SK-N-SH (cell line): ENCODE data around the gene CMTM8. TPM values are rescaled to one million over a fixed set of nuclear protein-coding genes. Genes with fewer than 3 reads are reported as not detected.

Experiments
- CTCF ChIA-PET: fragments of 300-600, 350-600 bp; formaldehyde crosslinking; extraction: SDS; loops from one replicate; lab custom pipeline; 2021; lab: Yijun Ruan, JAX
- POLR2A ChIA-PET: fragments of 350-600 bp; sonication (Branson Sonifier 250); formaldehyde crosslinking; extraction: SDS; loops from one replicate; lab custom pipeline; 2020; ENCODE audit warnings: antibody characterized with exemption, inconsistent platforms; lab: Yijun Ruan, JAX
- DNase-seq: peaks from one replicate; pipeline ENCODE4 v3.0.0; 2012
- H2AFZ ChIP-seq: fragments of 200-600 bp; sonication (generic); 2 replicates; pipeline ENCODE4 v1.8.1; 2016; ENCODE audit warnings: antibody characterized with exemption, mild to moderate bottlenecking, low read depth
- H3F3A ChIP-seq: fragments of 200-600 bp; sonication (generic); replicated peaks from 2 replicates; pipeline ENCODE3; 2016; ENCODE audit warnings: antibody characterized with exemption, mild to moderate bottlenecking; ENCODE audit not compliant: insufficient read depth
- H3K27ac ChIP-seq, 2 experiments: fragments of 200-500 bp in 1 of 2; fragments of 200-600 bp in 1 of 2; sonication (Bioruptor generic) in 1 of 2; sonication (generic), shearing (Covaris generic) in 1 of 2; 2 replicates each; pipeline versions ENCODE4 v1.5.1 to v1.6.1; 2014 to 2016; ENCODE audit warnings: low read depth in 2 of 2, inconsistent platforms in 1 of 2, low read length in 1 of 2, mild to moderate bottlenecking in 1 of 2, mixed read lengths in 1 of 2
- H3K27me3 ChIP-seq: fragments of 200-600 bp; sonication (generic), shearing (Covaris generic); 2 replicates; pipeline ENCODE4 v1.6.1; 2016; ENCODE audit warnings: mixed run types; ENCODE audit not compliant: insufficient read depth
- H3K36me3 ChIP-seq, 2 experiments: fragments of 200-500 bp in 1 of 2; fragments of 200-600 bp in 1 of 2; sonication (Bioruptor generic) in 1 of 2; sonication (generic) in 1 of 2; replicated peaks in 1 of 2; 2 replicates each; pipeline versions ENCODE3 to v1.5.1; 2014 to 2016; ENCODE audit warnings: low read length in 1 of 2, mild to moderate bottlenecking in 1 of 2; ENCODE audit not compliant: insufficient read depth in 2 of 2, control insufficient read depth in 1 of 2
- H3K4me1 ChIP-seq, 2 experiments: fragments of 200-500 bp in 1 of 2; fragments of 200-600 bp in 1 of 2; sonication (Bioruptor generic) in 1 of 2; sonication (generic), shearing (Covaris generic) in 1 of 2; 2 replicates each; pipeline versions ENCODE4 v1.5.1 to v1.6.1; 2014 to 2016; ENCODE audit warnings: low read depth in 1 of 2, low read length in 1 of 2, mixed run types in 1 of 2; ENCODE audit not compliant: insufficient read depth in 2 of 2, control insufficient read depth in 1 of 2
- H3K4me2 ChIP-seq: fragments of 200-600 bp; sonication (generic), shearing (Covaris generic); 2 replicates; pipeline ENCODE4 v1.6.1; 2017; ENCODE audit warnings: mixed run types
- H3K4me3 ChIP-seq, 2 experiments: fragments of 200-500 bp in 1 of 2; fragments of 200-600 bp in 1 of 2; sonication (Bioruptor generic) in 1 of 2; sonication (generic), shearing (Covaris generic) in 1 of 2; 2 replicates each; pipeline versions ENCODE4 v1.5.1 to v1.8.1; 2014 to 2016; ENCODE audit warnings: low read depth in 2 of 2, inconsistent platforms in 1 of 2, low read length in 1 of 2, mild to moderate bottlenecking in 1 of 2, mixed read lengths in 1 of 2, moderate library complexity in 1 of 2
- H3K79me2 ChIP-seq: fragments of 200-600 bp; sonication (generic); 2 replicates; pipeline ENCODE4 v1.8.1; 2017; ENCODE audit warnings: mild to moderate bottlenecking; ENCODE audit not compliant: insufficient read depth
- H3K9ac ChIP-seq: fragments of 200-600 bp; sonication (generic); 2 replicates; pipeline ENCODE4 v1.6.1; 2017; ENCODE audit warnings: mixed run types
- H3K9me2 ChIP-seq: fragments of 200-600 bp; sonication (generic); 2 replicates; pipeline ENCODE4 v1.6.1; 2017; ENCODE audit warnings: mixed run types
- H3K9me3 ChIP-seq: fragments of 200-600 bp; sonication (generic); 2 replicates; pipeline ENCODE4 v1.6.1; 2017; ENCODE audit warnings: mixed run types, mild to moderate bottlenecking, moderate library complexity
- H4K20me1 ChIP-seq: fragments of 200-600 bp; sonication (generic); 2 replicates; pipeline ENCODE4 v1.6.1; 2017; ENCODE audit warnings: mild to moderate bottlenecking, mixed run types; ENCODE audit not compliant: insufficient read depth
- CHD2 ChIP-seq: fragments of 150-350 bp; IDR thresholded peaks from 2 replicates; pipeline ENCODE4 v1.6.1; 2018; ENCODE audit warnings: low read length; ENCODE audit not compliant: partially characterized antibody
- ELF1 ChIP-seq: IDR thresholded peaks from 2 replicates; pipeline ENCODE4 v1.4.0; 2012
- EP300 ChIP-seq, 2 experiments: IDR thresholded peaks; 2 replicates each; pipeline versions ENCODE4 v1.4.0 to v1.6.1; 2012; ENCODE audit warnings: borderline replicate concordance in 1 of 2, low read depth in 1 of 2, low read length in 1 of 2
- FOSL2 ChIP-seq: IDR thresholded peaks from 2 replicates; pipeline ENCODE4 v1.4.0; 2012; ENCODE audit warnings: low read depth, mild to moderate bottlenecking, moderate library complexity, borderline replicate concordance
- FOXJ3 ChIP-seq: sonication (generic); formaldehyde crosslinking; IDR thresholded peaks from 2 replicates; pipeline ENCODE4 v1.5.1; 2020; ENCODE audit warnings: mild to moderate bottlenecking, missing genetic modification reagents
- FOXM1 ChIP-seq: IDR thresholded peaks from 2 replicates; pipeline ENCODE4 v1.4.0; 2012; ENCODE audit warnings: low read depth, mild to moderate bottlenecking
- GABPA ChIP-seq: IDR thresholded peaks from 2 replicates; pipeline ENCODE4 v1.4.0; 2012; ENCODE audit warnings: low read depth, mild to moderate bottlenecking
- JUND ChIP-seq: IDR thresholded peaks from 2 replicates; pipeline ENCODE4 v1.4.0; 2012
- MEF2A ChIP-seq: IDR thresholded peaks from 2 replicates; pipeline ENCODE4 v1.4.0; 2012; ENCODE audit warnings: low read depth, borderline replicate concordance
- NFIC ChIP-seq: IDR thresholded peaks from 2 replicates; pipeline ENCODE4 v1.4.0; 2012; ENCODE audit warnings: borderline replicate concordance
- NRF1 ChIP-seq: IDR thresholded peaks from 2 replicates; pipeline ENCODE4 v1.6.1; 2012; ENCODE audit warnings: low read depth, mild to moderate bottlenecking, low read length
- PBX3 ChIP-seq: IDR thresholded peaks from 2 replicates; pipeline ENCODE4; 2012
- SIN3A ChIP-seq: IDR thresholded peaks from 2 replicates; pipeline ENCODE4 v1.6.1; 2012; ENCODE audit warnings: low read depth, mild to moderate bottlenecking, low read length, moderate library complexity, borderline replicate concordance
- TAF1 ChIP-seq: IDR thresholded peaks from 2 replicates; pipeline ENCODE4 v1.6.1; 2012; ENCODE audit warnings: low read depth, mild to moderate bottlenecking, low read length, moderate library complexity, borderline replicate concordance
- TCF12 ChIP-seq: IDR thresholded peaks from 2 replicates; pipeline ENCODE4 v1.4.0; 2012
- YY1 ChIP-seq: IDR thresholded peaks from 2 replicates; pipeline ENCODE4 v1.4.0; 2012; ENCODE audit warnings: low read depth, mild to moderate bottlenecking
- ZBTB33 ChIP-seq: IDR thresholded peaks from 2 replicates; pipeline ENCODE4 v1.4.0; 2012; ENCODE audit warnings: low read depth, borderline replicate concordance
- WGBS: methylation state at CpG from one replicate; pipeline ENCODE4 v1.1.6; 2017; ENCODE audit warnings: low lambda C conversion rate; 5-methylcytosine and 5-hydroxymethylcytosine counted together
- polyA plus RNA-seq, 3 experiments: library from polyadenylated mRNA; depleted of rRNA; stranded (reverse); fragments of >200 nt; gene quantifications; 2 replicates each; pipeline ENCODE4 v1.2.3, GENCODE V29; 2012
- TF ChIP-seq, protein P1 (sequence below): fragments of 200-600 bp; sonication (generic); IDR thresholded peaks from 2 replicates; pipeline ENCODE4 v1.6.1; 2017; ENCODE audit warnings: antibody characterized with exemption, mild to moderate bottlenecking, moderate library complexity

Gene CMTM8
- polyA plus RNA-seq, 1 of the 3 experiments (the other 2 are of a cell fraction), result 9.7 TPM

- ChIA-PET CTCF (no interaction called here), POLR2A (no interaction called here)
- H3K4me1 ChIP-seq, result no peaks in the 10 kb centered on the region
- TF ChIP-seq, protein P1, sequence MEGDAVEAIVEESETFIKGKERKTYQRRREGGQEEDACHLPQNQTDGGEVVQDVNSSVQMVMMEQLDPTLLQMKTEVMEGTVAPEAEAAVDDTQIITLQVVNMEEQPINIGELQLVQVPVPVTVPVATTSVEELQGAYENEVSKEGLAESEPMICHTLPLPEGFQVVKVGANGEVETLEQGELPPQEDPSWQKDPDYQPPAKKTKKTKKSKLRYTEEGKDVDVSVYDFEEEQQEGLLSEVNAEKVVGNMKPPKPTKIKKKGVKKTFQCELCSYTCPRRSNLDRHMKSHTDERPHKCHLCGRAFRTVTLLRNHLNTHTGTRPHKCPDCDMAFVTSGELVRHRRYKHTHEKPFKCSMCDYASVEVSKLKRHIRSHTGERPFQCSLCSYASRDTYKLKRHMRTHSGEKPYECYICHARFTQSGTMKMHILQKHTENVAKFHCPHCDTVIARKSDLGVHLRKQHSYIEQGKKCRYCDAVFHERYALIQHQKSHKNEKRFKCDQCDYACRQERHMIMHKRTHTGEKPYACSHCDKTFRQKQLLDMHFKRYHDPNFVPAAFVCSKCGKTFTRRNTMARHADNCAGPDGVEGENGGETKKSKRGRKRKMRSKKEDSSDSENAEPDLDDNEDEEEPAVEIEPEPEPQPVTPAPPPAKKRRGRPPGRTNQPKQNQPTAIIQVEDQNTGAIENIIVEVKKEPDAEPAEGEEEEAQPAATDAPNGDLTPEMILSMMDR, result no peak
- TF ChIP-seq, all 33 proteins: peak for 0
- Histone ChIP-seq H3K4me3 (no peak overlapping the region), H2AFZ (no peak overlapping the region), H3K27ac (no peak overlapping the region), H3K4me2 (no peak overlapping the region), H3F3A (no peaks in the 10 kb centered on the region), H3K36me3 (peaks cover 0 to 2% of the 10 kb centered on the region in 2 experiments), H3K27me3 (no peaks in the 10 kb centered on the region), H4K20me1 (no peaks in the 10 kb centered on the region), H3K79me2 (no peaks in the 10 kb centered on the region), H3K9me3 (peaks cover 14% of the 10 kb centered on the region; the same call in 1 of the 2 replicates), H3K9ac (no peak overlapping the region), H3K9me2 (no peaks in the 10 kb centered on the region)
- 84% methylated on average over 10 of the region's 17 CpGs for WGBS
- no peak for DNase-seq
These were observed 20.4 kb downstream of the CMTM8 start for GRCh38 chr3:32258869-32259268.

GRCh38 chr3:32261545-32261944, 23.1 kb downstream of the CMTM8 start:
- no peak overlapping the region for H2AFZ ChIP-seq
- H3K79me2 ChIP-seq, result no peaks in the 10 kb centered on the region
- H4K20me1 ChIP-seq, result no peaks in the 10 kb centered on the region
- H3K9me2 ChIP-seq, result no peaks in the 10 kb centered on the region
- H3K9ac ChIP-seq, result no peak overlapping the region
- 82% methylated on average over 3 of the region's 3 CpGs for WGBS
- no peak for DNase-seq
- no peak overlapping the region for H3K27ac ChIP-seq
- H3K27me3 ChIP-seq, result no peaks in the 10 kb centered on the region
- H3K4me2 ChIP-seq, result no peak overlapping the region
- CTCF ChIA-PET, result no interaction called here
- H3K36me3 ChIP-seq, result no peaks in the 10 kb centered on the region
- H3K4me1 ChIP-seq, result no peaks in the 10 kb centered on the region
- TF ChIP-seq ZBTB33 (no peak), JUND (no peak), CHD2 (no peak), GABPA (no peak), PBX3 (no peak), MEF2A (no peak), YY1 (no peak), SIN3A (no peak), TAF1 (no peak), NFIC (no peak), FOXJ3 (CRISPR knock-in tag) (no peak), ELF1 (no peak), FOSL2 (no peak), TCF12 (no peak), FOXM1 (no peak), EP300 (IDR thresholded peaks at IDR 0.05; ENCODE audit: borderline replicate concordance in 1 of 2, low read depth in 1 of 2, low read length in 1 of 2) (no peak), NRF1 (no peak)
- TF ChIP-seq, protein P1, result no peak
- H3K4me3 ChIP-seq, result no peak overlapping the region
- POLR2A ChIA-PET, result no interaction called here
- H3F3A ChIP-seq, result no peaks in the 10 kb centered on the region
- H3K9me3 ChIP-seq, result no peaks in the 10 kb centered on the region
